Measurements from ENCODE around the gene EPB41L3.
A peak's percentile ranks its signal among the peaks of the same experiment; 100 is the strongest.

Gene EPB41L3

GRCh38 chr18:5476961-5477800 is 66.6 kb downstream of the EPB41L3 start:
- TF ChIP-seq CTCF (IDR thresholded peaks at IDR 0.05) = no peak
- Histone ChIP-seq H3K4me3 (ENCODE audit: low read depth in 1 of 2, low read length in 1 of 2) (no peak overlapping the region), H3K27me3 (no peaks in the 10 kb centered on the region), H3K4me1 (ENCODE audit: control insufficient read depth in 1 of 2, insufficient read depth in 1 of 2, low read depth in 1 of 2, low read length in 1 of 2) (peaks cover 14 to 17% of the 10 kb centered on the region in 2 experiments), H3K9me3 (no peaks in the 10 kb centered on the region), H3K36me3 (no peaks in the 10 kb centered on the region), H3K27ac (no peak overlapping the region)

- no peaks in the 10 kb centered on the region for H3K9me3 ChIP-seq
- H3K36me3 ChIP-seq = no peaks in the 10 kb centered on the region
- peak overlapping the region; percentile 56 for H3K27ac ChIP-seq
- H3K4me1 ChIP-seq (ENCODE audit: control insufficient read depth in 1 of 2, insufficient read depth in 1 of 2, low read depth in 1 of 2, low read length in 1 of 2) = peaks cover 17% of the 10 kb centered on the region in 2 experiments
- H3K27me3 ChIP-seq = no peaks in the 10 kb centered on the region
- no peak overlapping the region for H3K4me3 ChIP-seq (ENCODE audit: low read depth in 1 of 2, low read length in 1 of 2)
- no peak for TF ChIP-seq CTCF (IDR thresholded peaks at IDR 0.05)
Observed at GRCh38 chr18:5475267-5475666, 68.5 kb downstream of the EPB41L3 start.

GRCh38 chr18:5469340-5469739 is 74.5 kb downstream of the EPB41L3 start:
- Histone ChIP-seq H3K27me3 (no peaks in the 10 kb centered on the region), H3K9me3 (no peaks in the 10 kb centered on the region), H3K4me3 (ENCODE audit: low read depth in 1 of 2, low read length in 1 of 2) (no peak overlapping the region), H3K27ac (no peak overlapping the region), H3K4me1 (ENCODE audit: control insufficient read depth in 1 of 2, insufficient read depth in 1 of 2, low read depth in 1 of 2, low read length in 1 of 2) (peaks cover 25 to 30% of the 10 kb centered on the region in 2 experiments), H3K36me3 (no peaks in the 10 kb centered on the region)
- TF ChIP-seq CTCF (IDR thresholded peaks at IDR 0.05) = no peak

- Histone ChIP-seq H3K36me3 (no peaks in the 10 kb centered on the region), H3K27me3 (no peaks in the 10 kb centered on the region), H3K4me3 (ENCODE audit: low read depth in 1 of 2, low read length in 1 of 2) (no peak overlapping the region), H3K27ac (no peak overlapping the region), H3K9me3 (no peaks in the 10 kb centered on the region), H3K4me1 (ENCODE audit: control insufficient read depth in 1 of 2, insufficient read depth in 1 of 2, low read depth in 1 of 2, low read length in 1 of 2) (peaks cover 35 to 39% of the 10 kb centered on the region in 2 experiments)
- TF ChIP-seq CTCF (IDR thresholded peaks at IDR 0.05) = no peak
Observed at GRCh38 chr18:5468394-5468793, 75.4 kb downstream of the EPB41L3 start.

GRCh38 chr18:5467671-5468070 is 76.1 kb downstream of the EPB41L3 start:
- Histone ChIP-seq H3K36me3 (no peaks in the 10 kb centered on the region), H3K4me1 (ENCODE audit: control insufficient read depth in 1 of 2, insufficient read depth in 1 of 2, low read depth in 1 of 2, low read length in 1 of 2) (peaks cover 42 to 46% of the 10 kb centered on the region in 2 experiments), H3K4me3 (ENCODE audit: low read depth in 1 of 2, low read length in 1 of 2) (no peak overlapping the region), H3K27ac (no peak overlapping the region), H3K27me3 (no peaks in the 10 kb centered on the region), H3K9me3 (no peaks in the 10 kb centered on the region)
- TF ChIP-seq CTCF (IDR thresholded peaks at IDR 0.05) = no peak

Measured in neutrophil (primary cell).